HG03565 (cell line): ENCODE measurements around the gene GALNT16.

Experiments used
- ATAC-seq: cut with Tn5 transposase; IDR thresholded peaks from one replicate; pipeline ENCODE4 v1.9.1; 2021; ENCODE audit warnings: mild to moderate bottlenecking, moderate library complexity; ENCODE audit not compliant: unreplicated experiment

The GALNT16 gene

DNA sequence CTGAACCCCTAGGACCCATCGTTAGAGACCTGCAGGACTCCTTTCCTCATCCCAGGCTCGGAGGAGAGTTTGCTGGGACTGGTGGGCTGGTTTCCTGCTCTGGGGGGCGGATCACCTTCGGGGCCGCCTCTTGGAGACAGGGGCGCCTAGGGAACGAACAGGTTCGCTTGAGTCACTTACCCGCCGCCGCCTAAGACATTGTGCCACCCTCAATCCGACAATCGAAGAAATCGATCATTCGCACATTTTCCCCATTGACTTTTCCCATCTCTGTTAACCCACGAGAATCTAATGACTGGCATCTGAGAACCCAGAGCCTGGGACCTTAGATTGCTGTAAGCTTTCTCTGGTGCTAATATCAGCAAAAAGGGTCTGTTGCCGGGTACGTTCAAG is 138.9 kb downstream of the GALNT16 start:
- no peak for ATAC-seq

DNA sequence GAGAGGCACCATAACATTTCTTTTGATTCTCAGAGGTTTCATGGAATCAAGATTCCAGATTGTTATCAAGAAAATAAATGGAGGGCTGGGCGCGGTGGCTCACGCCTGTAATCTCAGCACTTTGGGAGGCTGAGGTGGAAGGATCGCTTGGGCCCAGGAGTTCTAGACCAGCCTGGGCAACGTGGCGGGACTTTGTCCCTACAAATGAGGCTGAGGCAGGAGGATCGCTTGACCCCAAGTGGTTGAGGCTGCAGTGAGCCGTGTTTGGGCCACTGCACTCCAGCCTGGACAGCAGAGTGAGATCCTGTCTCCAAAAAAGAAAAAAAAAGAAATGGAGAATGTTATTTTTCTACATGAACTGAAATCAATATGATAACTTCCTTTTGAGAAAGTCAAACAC is 139.8 kb downstream of the GALNT16 start:
- ATAC-seq, result no peak

DNA sequence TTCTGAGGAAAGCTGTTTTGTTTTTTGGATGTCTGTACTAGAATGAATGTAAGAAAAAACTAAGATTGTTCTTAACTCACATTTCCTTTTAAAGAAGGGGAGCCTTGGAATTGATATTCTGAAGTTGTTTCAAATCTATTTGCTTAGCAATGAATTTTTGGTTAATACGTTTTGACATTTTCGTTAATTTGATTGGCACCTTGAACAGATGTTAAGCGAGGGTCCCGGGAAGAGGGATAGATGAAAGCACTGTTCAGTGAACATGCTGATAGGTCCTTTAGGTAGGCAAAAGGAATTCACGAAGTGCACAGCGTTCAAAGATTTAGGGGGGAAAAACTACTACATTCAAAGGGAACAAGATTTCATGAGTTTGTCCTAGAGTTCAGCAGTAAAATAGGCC is 140.2 kb downstream of the GALNT16 start:
- ATAC-seq, result no peak

DNA sequence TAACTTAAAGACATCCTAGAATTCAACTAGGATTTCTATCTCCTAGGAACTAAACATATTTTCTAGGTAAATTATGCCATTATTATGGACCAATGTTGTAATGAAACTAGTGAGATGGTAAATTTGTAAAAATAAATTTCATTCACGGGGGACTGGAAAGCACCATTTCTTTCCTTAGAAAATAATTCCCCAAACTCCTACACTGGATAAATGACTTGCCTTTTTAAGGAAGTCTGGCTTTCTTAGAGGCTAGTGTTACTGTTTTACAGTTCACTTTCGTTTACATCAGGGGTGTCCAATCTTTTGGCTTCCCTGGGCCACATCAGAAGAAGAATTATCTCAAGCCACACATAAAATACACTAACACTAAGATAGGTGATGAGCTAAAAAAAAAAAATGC is 141.9 kb downstream of the GALNT16 start:
- ATAC-seq, result no peak

GRCh38 chr14:69404478-69404877 is 144.5 kb downstream of the GALNT16 start:
- no peak for ATAC-seq

DNA sequence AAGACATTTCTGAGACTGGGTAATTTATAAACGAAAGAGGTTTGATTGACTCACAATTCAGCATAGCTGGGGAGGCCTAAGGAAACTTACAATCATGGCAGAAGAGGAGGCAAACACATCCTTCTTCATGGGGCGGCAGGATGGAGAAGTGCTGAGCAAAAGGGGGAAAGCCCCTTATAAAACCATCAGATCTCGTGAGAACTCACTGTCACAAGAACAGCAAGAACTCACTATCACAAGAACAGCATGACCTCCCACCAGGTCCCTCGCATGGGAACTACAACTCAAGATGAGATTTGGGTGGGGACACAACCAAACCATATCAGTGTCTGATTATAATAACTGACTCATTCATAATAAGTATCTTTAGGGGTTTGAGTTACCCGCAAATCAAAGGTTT is 144.9 kb downstream of the GALNT16 start:
- no peak for ATAC-seq

- no peak for ATAC-seq
Observed at GRCh38 chr14:69405762-69406161, 145.8 kb downstream of the GALNT16 start.
